Endometrial microvascular endothelial cells (primary cell): Measurements from ENCODE around the gene LRIF1. TPM values are rescaled to one million over a fixed set of nuclear protein-coding genes. Genes with fewer than 3 reads are reported as not detected.

Source experiments
- in situ Hi-C: cut with HindIII; loops from 2 replicates; pipeline ENCODE4 v1.10.0; 2017; ENCODE audit warnings: low sequenced_read_pairs, low pct_unique_long_range_greater_than_20kb; ENCODE audit errors: inconsistent ontology term
- total RNA-seq: library from RNA; depleted of rRNA; stranded (reverse); fragments of >200 nt; gene quantifications from one replicate; pipeline ENCODE4 v1.2.3, GENCODE V29; 2015; ENCODE audit errors: inconsistent ontology term

The LRIF1 gene
- total RNA-seq, 1 donor from 2014 or later: 7.4 TPM

GRCh38 chr1:110902820-110903463 lies 60.8 kb downstream of the LRIF1 start:
- in situ Hi-C loops: no loop called here

- in situ Hi-C loops: no loop called here
Measured at GRCh38 chr1:110899458-110899843, 64.3 kb downstream of the LRIF1 start.

- in situ Hi-C loops: no loop called here
Measured at GRCh38 chr1:110898734-110899457, 64.8 kb downstream of the LRIF1 start.

- in situ Hi-C loops: no loop called here
Measured at GRCh38 chr1:110897681-110898080, 66.0 kb downstream of the LRIF1 start.

Other genes with a start within 250 kb of the LRIF1 start
- 9.0 TPM for gene CD53, start 90.8 kb downstream of the LRIF1 start, total RNA-seq
- gene DRAM2, start 176.2 kb upstream of the LRIF1 start, total RNA-seq: 50.1 TPM
- gene CEPT1, start 176.3 kb upstream of the LRIF1 start, total RNA-seq: 28.9 TPM
- not detected for gene DENND2D, start 236.7 kb upstream of the LRIF1 start, total RNA-seq